T-helper 2 cell treated with Interferon-gamma antibody and Interleukin-4, amounts not matched to agents 5 μg/mL and 100 μg/mL, for 36 hours (primary cell): ENCODE results near the gene AP2A1.
A peak's percentile ranks its signal among the peaks of the same experiment; 100 is the strongest.

Source experiments
- DNase-seq: peaks from one replicate; pipeline ENCODE4 v3.0.0; 2021; ENCODE audit warnings: low spot score
- H3K27ac Mint-ChIP-seq: one replicate; pipeline ENCODE4 v1.8.0; 2021; ENCODE audit warnings: mild to moderate bottlenecking, mixed read lengths
- H3K27me3 Mint-ChIP-seq: one replicate; pipeline ENCODE4 v1.8.0; 2021; ENCODE audit warnings: low read depth, mixed read lengths
- H3K36me3 Mint-ChIP-seq: one replicate; pipeline ENCODE4 v1.8.0; 2021; ENCODE audit warnings: low read depth, mixed read lengths
- H3K4me1 Mint-ChIP-seq: one replicate; pipeline ENCODE4 v1.8.0; 2021; ENCODE audit warnings: low read depth, mixed read lengths
- H3K4me3 Mint-ChIP-seq: one replicate; pipeline ENCODE4 v1.8.0; 2022; ENCODE audit warnings: mild to moderate bottlenecking, moderate library complexity, mixed read lengths
- H3K9me3 Mint-ChIP-seq: one replicate; pipeline ENCODE4 v1.8.0; 2021; ENCODE audit warnings: mixed read lengths

AP2A1 gene

GRCh38 chr19:49806620-49806959 is 39.8 kb downstream of the AP2A1 start:
- H3K27me3 Mint-ChIP-seq, result no peaks in the 10 kb centered on the region
- no peak overlapping the region for H3K4me3 Mint-ChIP-seq
- H3K4me1 Mint-ChIP-seq, result peaks cover 11% of the 10 kb centered on the region
- no peak for DNase-seq
- H3K36me3 Mint-ChIP-seq, result peaks cover 17% of the 10 kb centered on the region
- H3K27ac Mint-ChIP-seq, result no peak overlapping the region
- no peaks in the 10 kb centered on the region for H3K9me3 Mint-ChIP-seq

- Mint-ChIP-seq H3K9me3 (no peaks in the 10 kb centered on the region), H3K36me3 (peaks cover 15% of the 10 kb centered on the region), H3K27ac (peak overlapping the region; percentile 65), H3K27me3 (no peaks in the 10 kb centered on the region), H3K4me1 (peaks cover 16% of the 10 kb centered on the region), H3K4me3 (no peak overlapping the region)
- no peak for DNase-seq
Measured at GRCh38 chr19:49807058-49807903, 40.5 kb downstream of the AP2A1 start.

GRCh38 chr19:49807904-49808675 is 41.3 kb downstream of the AP2A1 start:
- peak overlapping the region; percentile 83 for H3K4me3 Mint-ChIP-seq
- no peak for DNase-seq
- no peaks in the 10 kb centered on the region for H3K9me3 Mint-ChIP-seq
- peak overlapping the region; percentile 76 for H3K27ac Mint-ChIP-seq
- H3K36me3 Mint-ChIP-seq, result peaks cover 11% of the 10 kb centered on the region
- peaks cover 23% of the 10 kb centered on the region for H3K4me1 Mint-ChIP-seq
- no peaks in the 10 kb centered on the region for H3K27me3 Mint-ChIP-seq

GRCh38 chr19:49808711-49809159 is 41.9 kb downstream of the AP2A1 start:
- peaks cover 5% of the 10 kb centered on the region for H3K36me3 Mint-ChIP-seq
- DNase-seq, result peak; percentile 72
- no peaks in the 10 kb centered on the region for H3K9me3 Mint-ChIP-seq
- peaks cover 26% of the 10 kb centered on the region for H3K4me1 Mint-ChIP-seq
- H3K27me3 Mint-ChIP-seq, result no peaks in the 10 kb centered on the region
- peak overlapping the region; percentile 83 for H3K4me3 Mint-ChIP-seq
- peak overlapping the region; percentile 76 for H3K27ac Mint-ChIP-seq

- peaks cover 5% of the 10 kb centered on the region for H3K36me3 Mint-ChIP-seq
- H3K27me3 Mint-ChIP-seq, result no peaks in the 10 kb centered on the region
- peaks cover 29% of the 10 kb centered on the region for H3K4me1 Mint-ChIP-seq
- H3K9me3 Mint-ChIP-seq, result no peaks in the 10 kb centered on the region
- peak; percentile 40 for DNase-seq
- H3K4me3 Mint-ChIP-seq, result peak overlapping the region; percentile 83
- peak overlapping the region; percentile 76 for H3K27ac Mint-ChIP-seq
Measured at GRCh38 chr19:49809160-49809940, 42.5 kb downstream of the AP2A1 start.

GRCh38 chr19:49809941-49810389 is 43.2 kb downstream of the AP2A1 start:
- peaks cover 5% of the 10 kb centered on the region for H3K36me3 Mint-ChIP-seq
- H3K27ac Mint-ChIP-seq, result no peak overlapping the region
- peaks cover 32% of the 10 kb centered on the region for H3K4me1 Mint-ChIP-seq
- no peaks in the 10 kb centered on the region for H3K9me3 Mint-ChIP-seq
- no peaks in the 10 kb centered on the region for H3K27me3 Mint-ChIP-seq
- H3K4me3 Mint-ChIP-seq, result peak overlapping the region; percentile 83
- DNase-seq, result no peak

GRCh38 chr19:49811328-49811727 is 44.5 kb downstream of the AP2A1 start:
- no peak overlapping the region for H3K27ac Mint-ChIP-seq
- no peak for DNase-seq
- H3K4me1 Mint-ChIP-seq, result peaks cover 32% of the 10 kb centered on the region
- no peaks in the 10 kb centered on the region for H3K27me3 Mint-ChIP-seq
- H3K36me3 Mint-ChIP-seq, result peaks cover under 1% of the 10 kb centered on the region
- H3K9me3 Mint-ChIP-seq, result no peaks in the 10 kb centered on the region
- no peak overlapping the region for H3K4me3 Mint-ChIP-seq

GRCh38 chr19:49812452-49812996 is 45.7 kb downstream of the AP2A1 start:
- no peak for DNase-seq
- H3K36me3 Mint-ChIP-seq, result no peaks in the 10 kb centered on the region
- H3K9me3 Mint-ChIP-seq, result no peaks in the 10 kb centered on the region
- peaks cover 38% of the 10 kb centered on the region for H3K4me1 Mint-ChIP-seq
- no peaks in the 10 kb centered on the region for H3K27me3 Mint-ChIP-seq
- peak overlapping the region; percentile 95 for H3K27ac Mint-ChIP-seq
- peak overlapping the region; percentile 90 for H3K4me3 Mint-ChIP-seq

- peak; percentile 91 for DNase-seq
- Mint-ChIP-seq H3K36me3 (no peaks in the 10 kb centered on the region), H3K27ac (peak within 1 kb of the TSS; percentile 95), H3K27me3 (no peaks in the 10 kb centered on the region), H3K4me1 (peaks cover 35% of the 10 kb centered on the region), H3K4me3 (peak within 1 kb of the TSS; percentile 90), H3K9me3 (no peaks in the 10 kb centered on the region)
Measured at GRCh38 chr19:49812997-49813861, 46.4 kb downstream of the AP2A1 start, which contains the start of gene FUZ. Gene FUZ (minus strand): TSS chr19:49813292. CDS start chr19:49813106, 186 bp downstream.

- Mint-ChIP-seq H3K27ac (peak overlapping the region; percentile 95), H3K9me3 (no peaks in the 10 kb centered on the region), H3K4me1 (peaks cover 32% of the 10 kb centered on the region), H3K36me3 (no peaks in the 10 kb centered on the region), H3K4me3 (peak overlapping the region; percentile 90), H3K27me3 (no peaks in the 10 kb centered on the region)
- no peak for DNase-seq
Measured at GRCh38 chr19:49814010-49814409, 47.2 kb downstream of the AP2A1 start.

- peaks cover 9% of the 10 kb centered on the region for H3K36me3 Mint-ChIP-seq
- no peak for DNase-seq
- H3K27me3 Mint-ChIP-seq, result no peaks in the 10 kb centered on the region
- peak overlapping the region; percentile 10 for H3K4me3 Mint-ChIP-seq
- H3K27ac Mint-ChIP-seq, result no peak overlapping the region
- H3K4me1 Mint-ChIP-seq, result peaks cover 36% of the 10 kb centered on the region
- no peaks in the 10 kb centered on the region for H3K9me3 Mint-ChIP-seq
Measured at GRCh38 chr19:49816590-49816989, 49.8 kb downstream of the AP2A1 start.

- Mint-ChIP-seq H3K36me3 (peaks cover 10% of the 10 kb centered on the region), H3K9me3 (no peaks in the 10 kb centered on the region), H3K4me3 (peak within 1 kb of the TSS; percentile 93), H3K4me1 (peaks cover 25% of the 10 kb centered on the region), H3K27ac (peak within 1 kb of the TSS; percentile 93), H3K27me3 (no peaks in the 10 kb centered on the region)
- peak; percentile 88 for DNase-seq
Measured at GRCh38 chr19:49817964-49818648, 51.3 kb downstream of the AP2A1 start, which contains the start of gene MED25. Gene MED25 (plus strand): TSS chr19:49818289. CDS start chr19:49818342, 53 bp downstream.
